ENCODE results near the gene CLSTN2.

DNA sequence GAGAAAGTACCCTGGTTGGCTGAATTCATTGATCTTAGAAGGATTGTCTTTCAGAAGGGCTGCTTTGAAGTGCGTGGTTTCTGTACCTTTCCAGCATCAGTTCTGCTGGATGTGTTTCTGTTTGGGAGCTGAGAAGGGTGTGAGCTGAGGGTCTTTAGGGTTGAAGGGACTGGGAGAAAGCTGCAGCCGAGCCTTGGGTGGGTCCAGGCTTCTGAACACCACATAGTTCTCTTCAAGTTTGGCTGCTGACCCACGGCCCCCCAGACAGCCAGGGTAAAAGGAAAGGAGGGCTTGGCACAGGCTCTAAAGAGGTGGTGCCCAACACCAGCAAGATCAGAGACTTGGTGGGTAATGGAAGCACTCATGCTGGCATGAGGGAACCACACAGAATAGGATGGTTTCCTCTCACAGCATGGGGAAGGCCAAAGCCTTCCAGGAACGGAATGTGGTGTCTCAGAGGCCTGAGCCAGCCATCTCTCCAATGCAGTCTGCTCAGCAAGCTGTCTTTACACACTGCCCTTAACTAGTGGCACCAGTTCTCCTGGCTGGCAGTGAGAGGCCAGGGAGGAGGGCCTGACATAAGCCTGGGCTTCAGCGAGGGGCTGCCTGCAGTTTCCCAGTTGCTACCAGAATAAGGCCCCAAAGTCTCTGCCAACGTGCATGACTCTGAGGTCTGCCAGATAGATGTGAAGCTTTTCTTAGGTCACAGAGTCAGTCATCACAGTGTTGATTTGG lies 503.9 kb downstream of the CLSTN2 start:
- TF ChIP-seq, protein P1, sequence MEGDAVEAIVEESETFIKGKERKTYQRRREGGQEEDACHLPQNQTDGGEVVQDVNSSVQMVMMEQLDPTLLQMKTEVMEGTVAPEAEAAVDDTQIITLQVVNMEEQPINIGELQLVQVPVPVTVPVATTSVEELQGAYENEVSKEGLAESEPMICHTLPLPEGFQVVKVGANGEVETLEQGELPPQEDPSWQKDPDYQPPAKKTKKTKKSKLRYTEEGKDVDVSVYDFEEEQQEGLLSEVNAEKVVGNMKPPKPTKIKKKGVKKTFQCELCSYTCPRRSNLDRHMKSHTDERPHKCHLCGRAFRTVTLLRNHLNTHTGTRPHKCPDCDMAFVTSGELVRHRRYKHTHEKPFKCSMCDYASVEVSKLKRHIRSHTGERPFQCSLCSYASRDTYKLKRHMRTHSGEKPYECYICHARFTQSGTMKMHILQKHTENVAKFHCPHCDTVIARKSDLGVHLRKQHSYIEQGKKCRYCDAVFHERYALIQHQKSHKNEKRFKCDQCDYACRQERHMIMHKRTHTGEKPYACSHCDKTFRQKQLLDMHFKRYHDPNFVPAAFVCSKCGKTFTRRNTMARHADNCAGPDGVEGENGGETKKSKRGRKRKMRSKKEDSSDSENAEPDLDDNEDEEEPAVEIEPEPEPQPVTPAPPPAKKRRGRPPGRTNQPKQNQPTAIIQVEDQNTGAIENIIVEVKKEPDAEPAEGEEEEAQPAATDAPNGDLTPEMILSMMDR (IDR thresholded peaks at IDR 0.05): no peak
- TF ChIP-seq POLR2A (IDR thresholded peaks at IDR 0.05) (no peak), EP300 (IDR thresholded peaks at IDR 0.05) (no peak)
